ENCODE results near the gene EFCAB11.
"Not testable (repeated sequence)": the region's sequence is repeated elsewhere in the genome, so short reads cannot be mapped to it uniquely, and the experiment has no call there.

The EFCAB11 gene

DNA sequence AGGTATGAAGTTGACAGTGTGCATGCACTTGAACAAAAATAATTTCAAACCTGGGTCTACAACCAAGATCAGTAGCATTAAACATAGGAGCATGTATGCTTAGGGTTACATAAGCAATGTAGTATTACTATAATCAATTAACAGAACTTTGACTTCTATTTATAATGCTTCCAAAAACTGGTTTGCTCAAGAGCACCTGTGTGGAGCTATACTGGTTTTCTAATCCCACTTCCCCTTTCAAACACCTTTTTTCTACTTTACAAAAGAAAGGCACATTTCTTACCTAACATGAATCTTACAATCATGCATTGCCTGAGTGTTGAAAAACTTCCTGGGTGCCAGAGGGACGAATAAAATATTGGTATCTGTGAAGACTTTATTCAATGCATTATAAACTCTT, 72.7 kb downstream of the EFCAB11 start:
- Histone ChIP-seq H3K36me3 (ENCODE audit: control insufficient read depth, low read length) (no peaks in the 10 kb centered on the region), H3K9me2 (replicated peaks; ENCODE audit: control insufficient read depth, low read length) (no peaks in the 10 kb centered on the region), H3K79me2 (ENCODE audit: control insufficient read depth, low read length) (no peaks in the 10 kb centered on the region), H4K20me1 (ENCODE audit: control insufficient read depth, insufficient read depth, low read depth, low read length) (no peaks in the 10 kb centered on the region), H3K27ac (ENCODE audit: low read depth, low read length) (no peak overlapping the region), H3K27me3 (ENCODE audit: control insufficient read depth, low read length) (no peaks in the 10 kb centered on the region), H3K4me2 (ENCODE audit: low read length) (no peak overlapping the region), H3K4me1 (ENCODE audit: control insufficient read depth, low read length) (peaks cover 9% of the 10 kb centered on the region; the same call in 1 of the 2 replicates), H3F3A (ENCODE audit: control insufficient read depth, insufficient read depth) (no peaks in the 10 kb centered on the region), H3K4me3 (ENCODE audit: low read length) (no peak overlapping the region), H3K9me3 (ENCODE audit: control insufficient read depth, insufficient read depth, low read length) (no peaks in the 10 kb centered on the region)
- TF ChIP-seq EZH2phosphoT487 (IDR thresholded peaks at IDR 0.05; ENCODE audit: borderline replicate concordance, low read length) (no peak), CTCF (IDR thresholded peaks at IDR 0.05; ENCODE audit: low read depth, low read length, poor library complexity, severe bottlenecking) (no peak)

DNA sequence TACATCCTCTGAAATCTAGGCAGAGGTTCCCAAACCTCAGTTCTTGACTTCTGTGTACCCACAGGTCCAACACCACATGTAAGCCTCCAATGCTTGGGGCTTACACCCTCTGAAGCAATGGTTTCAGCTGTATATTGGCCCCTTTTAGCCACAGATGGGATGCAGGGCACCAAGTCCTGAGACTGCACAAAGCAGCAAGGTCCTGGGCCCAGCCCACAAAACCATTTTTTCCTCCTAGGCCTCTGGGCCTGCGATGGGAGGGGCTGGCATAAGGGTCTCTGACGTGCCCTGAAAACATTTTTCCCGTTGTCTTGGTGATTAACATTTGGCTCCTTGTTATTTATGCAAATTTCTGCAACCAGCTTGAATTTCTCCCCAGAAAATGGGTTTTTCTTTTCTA, 80.4 kb downstream of the EFCAB11 start:
- not testable (repeated sequence) for H4K20me1 ChIP-seq (ENCODE audit: control insufficient read depth, insufficient read depth, low read depth, low read length); H3K4me3 ChIP-seq (ENCODE audit: low read length); H3K4me2 ChIP-seq (ENCODE audit: low read length); H3K4me1 ChIP-seq (ENCODE audit: control insufficient read depth, low read length); H3K9me3 ChIP-seq (ENCODE audit: control insufficient read depth, insufficient read depth, low read length); H3K36me3 ChIP-seq (ENCODE audit: control insufficient read depth, low read length); H3K79me2 ChIP-seq (ENCODE audit: control insufficient read depth, low read length); H3K27ac ChIP-seq (ENCODE audit: low read depth, low read length); H3K9me2 ChIP-seq (replicated peaks; ENCODE audit: control insufficient read depth, low read length); H3F3A ChIP-seq (ENCODE audit: control insufficient read depth, insufficient read depth); H3K27me3 ChIP-seq (ENCODE audit: control insufficient read depth, low read length)

DNA sequence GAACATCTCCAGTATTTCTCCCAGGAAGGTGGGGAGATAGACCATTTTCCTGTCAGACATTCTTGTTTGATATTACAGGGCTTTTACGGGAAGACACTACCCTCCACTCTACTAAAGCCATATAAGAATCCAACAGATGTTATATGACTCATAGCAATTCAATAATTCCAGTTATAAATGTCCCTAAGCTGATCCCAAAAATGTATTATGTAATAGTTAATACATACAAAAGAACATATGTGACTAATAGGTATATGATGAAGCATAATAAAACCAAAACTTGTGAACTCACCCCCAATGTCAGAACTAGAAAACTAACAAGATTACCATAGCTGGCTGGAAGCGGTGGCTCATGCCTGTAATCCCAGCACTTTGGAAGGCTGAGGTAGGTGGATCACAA, 84.2 kb downstream of the EFCAB11 start:
- H3K36me3 ChIP-seq (ENCODE audit: control insufficient read depth, low read length): no peaks in the 10 kb centered on the region
- H3K4me1 ChIP-seq (ENCODE audit: control insufficient read depth, low read length): no peaks in the 10 kb centered on the region
- TF ChIP-seq EZH2phosphoT487 (IDR thresholded peaks at IDR 0.05; ENCODE audit: borderline replicate concordance, low read length) (no peak), CTCF (IDR thresholded peaks at IDR 0.05; ENCODE audit: low read depth, low read length, poor library complexity, severe bottlenecking) (no peak)
- no peaks in the 10 kb centered on the region for H3K79me2 ChIP-seq (ENCODE audit: control insufficient read depth, low read length)
- no peak overlapping the region for H3K27ac ChIP-seq (ENCODE audit: low read depth, low read length)
- H3K9me3 ChIP-seq (ENCODE audit: control insufficient read depth, insufficient read depth, low read length): no peaks in the 10 kb centered on the region
- H3F3A ChIP-seq (ENCODE audit: control insufficient read depth, insufficient read depth): no peaks in the 10 kb centered on the region
- H3K27me3 ChIP-seq (ENCODE audit: control insufficient read depth, low read length): no peaks in the 10 kb centered on the region
- H3K9me2 ChIP-seq (replicated peaks; ENCODE audit: control insufficient read depth, low read length): no peaks in the 10 kb centered on the region
- H3K4me2 ChIP-seq (ENCODE audit: low read length): no peak overlapping the region
- no peak overlapping the region for H3K4me3 ChIP-seq (ENCODE audit: low read length)
- no peaks in the 10 kb centered on the region for H4K20me1 ChIP-seq (ENCODE audit: control insufficient read depth, insufficient read depth, low read depth, low read length)

GRCh38 chr14:89869606-89870005, 84.9 kb downstream of the EFCAB11 start:
- H3K4me3 ChIP-seq (ENCODE audit: low read length): no peak overlapping the region

More at GRCh38 chr14:89869606-89870005, 84.9 kb downstream of the EFCAB11 start:
- Histone ChIP-seq H3K27me3 (ENCODE audit: control insufficient read depth, low read length) (no peaks in the 10 kb centered on the region), H3K9me2 (replicated peaks; ENCODE audit: control insufficient read depth, low read length) (no peaks in the 10 kb centered on the region), H3K79me2 (ENCODE audit: control insufficient read depth, low read length) (no peaks in the 10 kb centered on the region), H3F3A (ENCODE audit: control insufficient read depth, insufficient read depth) (no peaks in the 10 kb centered on the region), H3K4me1 (ENCODE audit: control insufficient read depth, low read length) (no peaks in the 10 kb centered on the region), H4K20me1 (ENCODE audit: control insufficient read depth, insufficient read depth, low read depth, low read length) (no peaks in the 10 kb centered on the region), H3K4me2 (ENCODE audit: low read length) (no peak overlapping the region), H3K36me3 (ENCODE audit: control insufficient read depth, low read length) (no peaks in the 10 kb centered on the region), H3K27ac (ENCODE audit: low read depth, low read length) (no peak overlapping the region), H3K9me3 (ENCODE audit: control insufficient read depth, insufficient read depth, low read length) (no peaks in the 10 kb centered on the region)
- TF ChIP-seq CTCF (IDR thresholded peaks at IDR 0.05; ENCODE audit: low read depth, low read length, poor library complexity, severe bottlenecking): no peak
- no peak for TF ChIP-seq EZH2phosphoT487 (IDR thresholded peaks at IDR 0.05; ENCODE audit: borderline replicate concordance, low read length)
